Liver (tissue), 3 donors: ENCODE measurements around the gene BAG3.

Experiments used
- ATF3 ChIP-seq: IDR thresholded peaks from 2 replicates; pipeline ENCODE4 v1.6.1; 2016; ENCODE audit warnings: antibody characterized with exemption
- CTCF ChIP-seq: fragments of 150-350 bp; IDR thresholded peaks from 2 replicates; pipeline ENCODE4 v1.5.1; 2017; ENCODE audit warnings: improper control_type of control experiment, low read depth, low read length; ENCODE audit not compliant: missing input control
- GABPA ChIP-seq, 2 donors: IDR thresholded peaks in 1 of 2; conservative IDR thresholded peaks in 1 of 2; 2 replicates each; pipeline ENCODE4 v1.6.1; 2016; ENCODE audit warnings: antibody characterized with exemption in 2 of 2, mild to moderate bottlenecking in 1 of 2, moderate library complexity in 1 of 2
- MAX ChIP-seq: IDR thresholded peaks from 2 replicates; pipeline ENCODE4 v1.6.1; 2016; ENCODE audit warnings: antibody characterized with exemption
- RAD21 ChIP-seq, 2 donors: IDR thresholded peaks; 2 replicates each; pipeline ENCODE4 v1.6.1; 2016; ENCODE audit warnings: antibody characterized with exemption in 2 of 2, mild to moderate bottlenecking in 2 of 2
- REST ChIP-seq: IDR thresholded peaks from 2 replicates; pipeline ENCODE4 v1.6.1; 2016; ENCODE audit warnings: antibody characterized with exemption, mild to moderate bottlenecking
- RXRA ChIP-seq, 2 donors: IDR thresholded peaks; 2 replicates each; pipeline ENCODE4 v1.6.1; 2017 to 2018; ENCODE audit warnings: antibody characterized with exemption in 2 of 2, mild to moderate bottlenecking in 1 of 2
- TAF1 ChIP-seq: conservative IDR thresholded peaks from 2 replicates; pipeline ENCODE4 v1.6.1; 2016; ENCODE audit warnings: antibody characterized with exemption, mild to moderate bottlenecking
- ZBTB33 ChIP-seq: IDR thresholded peaks from 2 replicates; pipeline ENCODE4 v1.6.1; 2016; ENCODE audit warnings: antibody characterized with exemption
- donor health status: healthy.
- donor health status: healthy.

- no peak for TF ChIP-seq RAD21 (IDR thresholded peaks at IDR 0.05)
- TF ChIP-seq CTCF = no peak
- no peak for TF ChIP-seq GABPA (IDR thresholded peaks at IDR 0.05 in 1 of 2, conservative IDR thresholded peaks at IDR 0.05 in 1 of 2)
- TF ChIP-seq TAF1 = no peak
- TF ChIP-seq REST = peak; percentile 81
- no peak for TF ChIP-seq MAX
- no peak for TF ChIP-seq ATF3
- TF ChIP-seq RXRA (IDR thresholded peaks at IDR 0.05) = peak in 1 of 2 donors; percentile 13
- TF ChIP-seq ZBTB33 = no peak
Measured at GRCh38 chr10:119725517-119725827, 74.3 kb downstream of the BAG3 start.
